Thyroid gland (tissue), 4 donors: ENCODE results near the gene NAA15. TPM values are rescaled to one million over a fixed set of nuclear protein-coding genes. Genes with fewer than 3 reads are reported as not detected.

Experiments
- DNase-seq, 2 donors: peaks; one replicate each; pipeline ENCODE4 v3.0.0-alpha.2; 2019
- H3K27ac ChIP-seq, 3 donors: fragments of 200-600 bp; sonication (generic); 1 replicate in 2 of 3; 2 replicates in 1 of 3; pipeline ENCODE4 v1.5.1; 2016 to 2019; ENCODE audit warnings: mild to moderate bottlenecking in 1 of 3, moderate library complexity in 1 of 3
- H3K27me3 ChIP-seq: fragments of 200-600 bp; sonication (generic); one replicate; pipeline ENCODE4 v1.5.1; 2019
- H3K36me3 ChIP-seq, 2 donors: fragments of 200-600 bp; sonication (generic); one replicate each; pipeline ENCODE4 v1.5.1; 2016 to 2019
- H3K4me1 ChIP-seq, 2 donors: fragments of 200-600 bp; sonication (generic); one replicate each; pipeline ENCODE4 v1.5.1; 2017 to 2019
- H3K4me3 ChIP-seq, 3 donors: fragments of 200-600 bp; sonication (generic); replicated peaks in 1 of 3; 1 replicate in 2 of 3; 2 replicates in 1 of 3; pipeline ENCODE4 v1.5.1; 2016; ENCODE audit warnings: mild to moderate bottlenecking in 1 of 3
- H3K9me3 ChIP-seq: fragments of 200-600 bp; sonication (generic); one replicate; pipeline ENCODE4 v1.5.1; 2017
- CTCF ChIP-seq, 6 experiments: fragments of 200-600 bp in 3 of 6; fragments of 450-650 bp in 3 of 6; sonication (generic) in 3 of 6; IDR thresholded peaks; one replicate each; pipeline ENCODE4 v1.5.1; 2016 to 2019; ENCODE audit warnings: antibody characterized with exemption in 6 of 6, mild to moderate bottlenecking in 2 of 6, inconsistent platforms in 1 of 6, moderate library complexity in 1 of 6
- POLR2A ChIP-seq, 2 donors: fragments of 450-650 bp; IDR thresholded peaks; one replicate each; pipeline ENCODE4 v1.6.1; 2017; ENCODE audit warnings: antibody characterized with exemption in 2 of 2, mild to moderate bottlenecking in 2 of 2, moderate library complexity in 1 of 2
- WGBS, 2 donors: methylation state at CpG; one replicate each; pipeline ENCODE4 v1.1.5; 2017; 5-methylcytosine and 5-hydroxymethylcytosine counted together
- intact Hi-C: fragments of 100-400 bp; cut with DNase I; formaldehyde crosslinking; loops from one replicate; pipeline ENCODE4 v1.15.1; 2023
- total RNA-seq, 4 donors: library from RNA; depleted of rRNA; stranded (reverse); fragments of >200 nt; gene quantifications; one replicate each; pipeline ENCODE4 v1.2.3, GENCODE V29; 2016

NAA15 gene
- total RNA-seq, 4 donors from 2014 or later: 21.7 to 47.7 (median 24.6) TPM

GRCh38 chr4:139330283-139330682 lies 29.0 kb downstream of the NAA15 start:
- TF ChIP-seq POLR2A (IDR thresholded peaks at IDR 0.05) (no peak), CTCF (IDR thresholded peaks at IDR 0.05) (no peak)
- intact Hi-C loops: no loop called here
- no peaks in the 10 kb centered on the region for H3K4me1 ChIP-seq
- DNase-seq: no peak
- H3K27ac ChIP-seq: no peak overlapping the region
- H3K27me3 ChIP-seq: no peaks in the 10 kb centered on the region
- no peaks in the 10 kb centered on the region for H3K36me3 ChIP-seq
- WGBS, 2 donors: 68 to 71% methylated on average over 3 of the region's 3 CpGs
- no peak overlapping the region for H3K4me3 ChIP-seq
- H3K9me3 ChIP-seq: no peaks in the 10 kb centered on the region

GRCh38 chr4:139331185-139331584 lies 29.9 kb downstream of the NAA15 start:
- Histone ChIP-seq H3K27ac (no peak overlapping the region), H3K4me1 (no peaks in the 10 kb centered on the region), H3K36me3 (no peaks in the 10 kb centered on the region), H3K27me3 (no peaks in the 10 kb centered on the region), H3K9me3 (no peaks in the 10 kb centered on the region), H3K4me3 (no peak overlapping the region)
- DNase-seq: no peak
- WGBS, 2 donors: 100% methylated on average over 1 of the region's 1 CpG
- intact Hi-C loops: no loop called here
- TF ChIP-seq CTCF (IDR thresholded peaks at IDR 0.05) (no peak), POLR2A (IDR thresholded peaks at IDR 0.05) (no peak)

GRCh38 chr4:139333046-139333445 lies 31.7 kb downstream of the NAA15 start:
- TF ChIP-seq CTCF (IDR thresholded peaks at IDR 0.05) (no peak), POLR2A (IDR thresholded peaks at IDR 0.05) (no peak)

GRCh38 chr4:139337612-139338011 lies 36.3 kb downstream of the NAA15 start:
- H3K27ac ChIP-seq: no peak overlapping the region
- TF ChIP-seq CTCF (IDR thresholded peaks at IDR 0.05) (no peak), POLR2A (IDR thresholded peaks at IDR 0.05) (no peak)
- no peaks in the 10 kb centered on the region for H3K36me3 ChIP-seq
- intact Hi-C loops: no loop called here
- no peak overlapping the region for H3K4me3 ChIP-seq
- no peaks in the 10 kb centered on the region for H3K9me3 ChIP-seq
- DNase-seq: no peak
- H3K27me3 ChIP-seq: no peaks in the 10 kb centered on the region
- no peaks in the 10 kb centered on the region for H3K4me1 ChIP-seq

More at GRCh38 chr4:139333046-139333445, 31.7 kb downstream of the NAA15 start:
- no peaks in the 10 kb centered on the region for H3K27me3 ChIP-seq
- no peak overlapping the region for H3K4me3 ChIP-seq
- intact Hi-C loops: no loop called here
- 97 to 98% methylated on average over 2 of the region's 2 CpGs for WGBS, 2 donors
- DNase-seq: no peak
- no peaks in the 10 kb centered on the region for H3K4me1 ChIP-seq
- no peak overlapping the region for H3K27ac ChIP-seq
- H3K9me3 ChIP-seq: no peaks in the 10 kb centered on the region
- H3K36me3 ChIP-seq: no peaks in the 10 kb centered on the region

GRCh38 chr4:139361301-139361700 lies 60.0 kb downstream of the NAA15 start:
- no peaks in the 10 kb centered on the region for H3K9me3 ChIP-seq

More at GRCh38 chr4:139361301-139361700, 60.0 kb downstream of the NAA15 start:
- TF ChIP-seq CTCF (IDR thresholded peaks at IDR 0.05) (no peak), POLR2A (IDR thresholded peaks at IDR 0.05) (no peak)
- intact Hi-C loops: no loop called here
- H3K4me1 ChIP-seq: peaks cover 0 to 3% of the 10 kb centered on the region in 2 donors
- no peak overlapping the region for H3K4me3 ChIP-seq
- no peak for DNase-seq
- 95 to 97% methylated on average over 1 of the region's 1 CpG for WGBS, 2 donors
- no peaks in the 10 kb centered on the region for H3K27me3 ChIP-seq
- no peak overlapping the region for H3K27ac ChIP-seq
- H3K36me3 ChIP-seq: peaks cover 3 to 8% of the 10 kb centered on the region in 2 donors
